ENCODE results near the gene FOCAD.

The FOCAD gene

DNA sequence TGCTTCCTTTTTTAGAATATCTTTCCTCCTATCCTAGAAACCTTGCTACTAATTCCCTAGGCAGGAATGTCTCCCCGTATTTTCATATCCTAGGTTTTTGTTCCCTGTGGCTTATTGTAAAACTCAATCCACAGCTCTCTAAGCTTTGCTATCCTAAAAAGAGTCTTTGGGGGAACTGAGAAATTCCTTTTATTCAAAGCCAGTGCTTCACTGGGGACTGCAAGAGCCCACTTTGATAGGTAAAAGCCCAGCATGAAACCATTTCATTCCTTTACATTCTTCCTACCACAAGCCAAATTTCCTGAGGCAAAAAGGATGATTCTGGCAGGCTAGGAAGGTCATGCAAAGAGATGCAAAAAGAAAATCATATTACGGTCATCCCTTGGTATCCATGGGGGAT, 353.2 kb downstream of the FOCAD start:
- no peak for TF ChIP-seq CTCF (IDR thresholded peaks at IDR 0.05)
- no peaks in the 10 kb centered on the region for H3K36me3 ChIP-seq
- no peaks in the 10 kb centered on the region for H3K9me3 ChIP-seq
- H3K4me1 ChIP-seq (ENCODE audit: control insufficient read depth in 1 of 2, insufficient read depth in 1 of 2, low read depth in 1 of 2, low read length in 1 of 2) = peaks cover 0 to 1% of the 10 kb centered on the region in 2 experiments
- H3K27me3 ChIP-seq = no peaks in the 10 kb centered on the region
- H3K4me3 ChIP-seq (ENCODE audit: low read depth in 1 of 2, low read length in 1 of 2) = no peak overlapping the region
- H3K27ac ChIP-seq = no peak overlapping the region

DNA sequence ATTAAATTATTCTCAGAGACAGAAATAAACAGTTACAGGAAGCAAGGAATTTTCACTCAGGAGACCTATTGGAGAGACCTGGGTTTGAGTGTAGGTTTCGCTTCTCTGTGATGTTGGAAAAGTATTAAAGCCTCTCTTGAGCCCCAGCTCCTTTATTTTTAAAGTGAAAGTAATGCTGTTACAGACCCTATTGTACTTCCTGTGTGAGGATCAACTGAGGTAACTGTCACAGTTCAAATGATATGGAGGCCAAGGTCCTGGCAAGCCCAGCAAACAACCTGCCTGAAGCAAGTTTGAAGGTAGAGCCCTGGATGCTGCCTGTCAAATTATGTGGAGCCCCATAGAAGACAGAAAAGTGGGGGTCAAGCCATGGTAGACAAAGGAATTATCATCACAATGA, 355.2 kb downstream of the FOCAD start:
- Histone ChIP-seq H3K4me3 (ENCODE audit: low read depth in 1 of 2, low read length in 1 of 2) (no peak overlapping the region), H3K27me3 (no peaks in the 10 kb centered on the region), H3K9me3 (no peaks in the 10 kb centered on the region), H3K27ac (no peak overlapping the region), H3K36me3 (no peaks in the 10 kb centered on the region), H3K4me1 (ENCODE audit: control insufficient read depth in 1 of 2, insufficient read depth in 1 of 2, low read depth in 1 of 2, low read length in 1 of 2) (no peaks in the 10 kb centered on the region)
- no peak for TF ChIP-seq CTCF (IDR thresholded peaks at IDR 0.05)

DNA sequence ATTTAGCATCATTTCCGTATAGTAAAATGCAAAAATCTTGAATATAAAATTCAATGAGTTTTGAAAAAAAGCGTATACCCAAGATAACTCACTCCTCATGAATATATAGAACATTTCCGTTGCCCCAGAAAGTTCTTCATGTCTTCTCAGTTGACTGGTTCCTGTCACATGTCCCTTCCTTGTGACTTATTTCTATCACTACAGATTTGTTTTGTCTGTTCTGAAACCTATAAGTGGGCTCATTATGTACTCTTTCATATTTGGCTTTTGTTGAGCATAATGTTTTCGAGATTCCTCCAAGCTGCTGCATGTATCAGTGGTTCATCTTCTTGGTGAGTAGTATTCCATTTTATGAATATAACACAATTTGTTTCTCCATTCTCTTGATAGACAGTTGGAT, 358.4 kb downstream of the FOCAD start:
- Histone ChIP-seq H3K36me3 (no peaks in the 10 kb centered on the region), H3K27ac (no peak overlapping the region), H3K4me3 (ENCODE audit: low read depth in 1 of 2, low read length in 1 of 2) (no peak overlapping the region), H3K4me1 (ENCODE audit: control insufficient read depth in 1 of 2, insufficient read depth in 1 of 2, low read depth in 1 of 2, low read length in 1 of 2) (peaks cover 0 to under 1% of the 10 kb centered on the region in 2 experiments), H3K9me3 (no peaks in the 10 kb centered on the region), H3K27me3 (no peaks in the 10 kb centered on the region)
- TF ChIP-seq CTCF (IDR thresholded peaks at IDR 0.05) = no peak

DNA sequence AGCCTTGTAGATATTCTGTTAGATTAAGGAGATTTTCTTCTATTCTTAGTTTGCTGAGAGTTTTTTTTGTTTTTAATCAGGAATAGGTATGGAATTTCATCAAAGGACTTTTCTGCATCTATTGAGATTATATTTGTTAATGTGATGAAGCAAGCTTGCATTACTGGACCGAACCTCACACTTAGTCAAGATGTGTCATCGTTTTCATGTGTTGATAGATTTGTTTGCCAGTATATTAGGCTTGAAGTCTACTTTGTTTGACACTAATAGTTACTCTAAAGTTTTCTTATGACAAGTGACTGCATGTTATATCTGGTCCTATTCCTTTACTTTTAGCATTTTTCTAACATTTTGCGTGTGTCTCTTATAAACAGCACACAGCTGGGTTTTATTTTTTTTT, 359.8 kb downstream of the FOCAD start:
- Histone ChIP-seq H3K27ac (no peak overlapping the region), H3K9me3 (no peaks in the 10 kb centered on the region), H3K4me1 (ENCODE audit: control insufficient read depth in 1 of 2, insufficient read depth in 1 of 2, low read depth in 1 of 2, low read length in 1 of 2) (peaks cover 0 to 6% of the 10 kb centered on the region in 2 experiments), H3K36me3 (no peaks in the 10 kb centered on the region), H3K27me3 (no peaks in the 10 kb centered on the region), H3K4me3 (ENCODE audit: low read depth in 1 of 2, low read length in 1 of 2) (no peak overlapping the region)
- TF ChIP-seq CTCF (IDR thresholded peaks at IDR 0.05) = no peak

All from neutrophil (primary cell).